DND-41 (cell line): Measurements from ENCODE around the gene KRT86.

Experiments
- EZH2 ChIP-seq: IDR thresholded peaks from 3 replicates; pipeline ENCODE4 v1.6.1; 2012; ENCODE audit warnings: borderline replicate concordance, low read depth, mild to moderate bottlenecking, moderate library complexity, low read length, inconsistent platforms; ENCODE audit not compliant: severe bottlenecking
- TF ChIP-seq, protein P1 (sequence below): IDR thresholded peaks from 2 replicates; pipeline ENCODE4 v1.5.1; 2012; ENCODE audit warnings: borderline replicate concordance, low read length, moderate library complexity, mild to moderate bottlenecking; ENCODE audit not compliant: poor library complexity, severe bottlenecking; ENCODE audit errors: extremely low read depth

DNA sequence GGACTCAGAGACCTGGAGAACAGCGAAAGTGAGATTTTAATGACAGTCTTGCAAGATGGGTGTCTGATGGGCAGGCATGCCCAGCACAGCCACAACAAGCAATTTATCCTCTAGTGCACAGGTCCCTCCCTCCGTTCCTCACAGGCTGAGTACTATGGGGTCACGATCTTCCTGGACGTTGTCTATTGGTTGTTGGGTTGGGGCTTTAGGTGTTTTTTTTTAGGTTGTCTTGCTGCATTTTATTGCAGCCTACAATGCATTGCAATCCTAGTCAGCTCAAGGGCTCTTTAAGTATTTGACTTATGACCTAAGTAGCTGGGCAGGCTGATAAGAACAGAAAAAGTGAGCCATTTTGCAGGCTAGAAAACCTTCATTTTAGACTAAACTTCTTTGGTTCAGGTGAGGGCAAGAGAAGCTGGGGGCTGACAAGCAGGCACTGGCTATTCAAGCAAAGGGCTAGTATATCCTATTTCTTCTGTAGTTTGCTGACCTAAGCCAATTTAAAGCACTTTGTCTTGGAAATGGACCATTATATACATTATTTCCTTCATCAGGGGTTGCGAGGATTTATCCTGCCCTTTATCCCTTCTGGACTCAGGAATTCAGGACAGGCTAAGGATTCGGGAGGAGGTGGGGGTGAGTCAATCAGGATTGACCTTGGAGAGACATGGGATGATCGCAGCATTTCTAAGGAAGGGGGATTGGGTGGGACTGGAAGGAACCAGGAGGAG is 35.4 kb upstream of the KRT86 start:
- TF ChIP-seq, protein P1, sequence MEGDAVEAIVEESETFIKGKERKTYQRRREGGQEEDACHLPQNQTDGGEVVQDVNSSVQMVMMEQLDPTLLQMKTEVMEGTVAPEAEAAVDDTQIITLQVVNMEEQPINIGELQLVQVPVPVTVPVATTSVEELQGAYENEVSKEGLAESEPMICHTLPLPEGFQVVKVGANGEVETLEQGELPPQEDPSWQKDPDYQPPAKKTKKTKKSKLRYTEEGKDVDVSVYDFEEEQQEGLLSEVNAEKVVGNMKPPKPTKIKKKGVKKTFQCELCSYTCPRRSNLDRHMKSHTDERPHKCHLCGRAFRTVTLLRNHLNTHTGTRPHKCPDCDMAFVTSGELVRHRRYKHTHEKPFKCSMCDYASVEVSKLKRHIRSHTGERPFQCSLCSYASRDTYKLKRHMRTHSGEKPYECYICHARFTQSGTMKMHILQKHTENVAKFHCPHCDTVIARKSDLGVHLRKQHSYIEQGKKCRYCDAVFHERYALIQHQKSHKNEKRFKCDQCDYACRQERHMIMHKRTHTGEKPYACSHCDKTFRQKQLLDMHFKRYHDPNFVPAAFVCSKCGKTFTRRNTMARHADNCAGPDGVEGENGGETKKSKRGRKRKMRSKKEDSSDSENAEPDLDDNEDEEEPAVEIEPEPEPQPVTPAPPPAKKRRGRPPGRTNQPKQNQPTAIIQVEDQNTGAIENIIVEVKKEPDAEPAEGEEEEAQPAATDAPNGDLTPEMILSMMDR: no peak
- TF ChIP-seq EZH2: no peak
